Measurements from ENCODE around the gene PLXNA4. TPM values are rescaled to one million over a fixed set of nuclear protein-coding genes. Genes with fewer than 3 reads are reported as not detected.

Gene PLXNA4
- total and polyA plus RNA-seq, 9 of the 15 experiments (the other 6 are each of a cell fraction or from before 2014, with no cell fraction given), result under 0.01 to 0.09 TPM; not detected in 7

GRCh38 chr7:132350741-132351140 is 225.5 kb downstream of the PLXNA4 start (continued):
- no peak for TF ChIP-seq TCFL5 (CRISPR knock-in tag; conservative IDR thresholded peaks at IDR 0.05)

- intact Hi-C loops (cut with micrococcal nuclease), result no loop called here
- H3K79me2 ChIP-seq (ENCODE audit: control insufficient read depth, insufficient read depth, low read length), result no peaks in the 10 kb centered on the region
- H3K4me3 ChIP-seq, result no peak overlapping the region
- FAIRE-seq, result no peak
- in situ Hi-C loops (cut with MboI), result no loop called here
- 0% methylated on average over 3 of the region's 3 CpGs for WGBS (ENCODE audit: insufficient coverage, low coverage, missing lambda C conversion rate)
- no peaks in the 10 kb centered on the region for H3K4me1 ChIP-seq (replicated peaks in 1 of 2; ENCODE audit: control insufficient read depth in 2 of 2, insufficient read depth in 2 of 2, low read length in 2 of 2)
- DNase-seq (ENCODE audit: extremely low read depth in 1 of 4, low spot score in 3 of 4), result no peak
- BruUV-seq (replicated peaks), result no TSS peak
- POLR2A ChIA-PET, result interaction anchor here (0.7 kb wide), 1 partner anchor 76 kb away, joined by 3 read pairs; no protein-coding TSS in a partner anchor
- peaks cover 6 to 35% of the 10 kb centered on the region in 2 experiments; a peak in 4 of 5 replicates for H3K27me3 ChIP-seq (ENCODE audit: control insufficient read depth in 2 of 2, insufficient read depth in 2 of 2, low read length in 2 of 2)
- no peak overlapping the region for H3K4me2 ChIP-seq (ENCODE audit: insufficient read depth, low read length)
- H3K9ac ChIP-seq (ENCODE audit: insufficient read depth in 1 of 2, low read depth in 2 of 2, low read length in 2 of 2), result no peak overlapping the region
- TF ChIP-seq FOXA3 (CRISPR knock-in tag; conservative IDR thresholded peaks at IDR 0.05 in 1 of 2, IDR thresholded peaks at IDR 0.05 in 1 of 2), result no peak
- no peak for TF ChIP-seq RCOR1 (IDR thresholded peaks at IDR 0.05; ENCODE audit: borderline replicate concordance in 1 of 2, low read depth in 2 of 2, low read length in 2 of 2)
- no peak for TF ChIP-seq CBX1 (IDR thresholded peaks at IDR 0.05; ENCODE audit: low read depth)
- TF ChIP-seq, protein P1, sequence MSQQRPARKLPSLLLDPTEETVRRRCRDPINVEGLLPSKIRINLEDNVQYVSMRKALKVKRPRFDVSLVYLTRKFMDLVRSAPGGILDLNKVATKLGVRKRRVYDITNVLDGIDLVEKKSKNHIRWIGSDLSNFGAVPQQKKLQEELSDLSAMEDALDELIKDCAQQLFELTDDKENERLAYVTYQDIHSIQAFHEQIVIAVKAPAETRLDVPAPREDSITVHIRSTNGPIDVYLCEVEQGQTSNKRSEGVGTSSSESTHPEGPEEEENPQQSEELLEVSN (IDR thresholded peaks at IDR 0.05; ENCODE audit: borderline replicate concordance in 1 of 2, extremely low read depth in 1 of 2, insufficient read depth in 1 of 2, insufficient read length in 1 of 2, low read depth in 1 of 2, low read length in 1 of 2, poor library complexity in 1 of 2, severe bottlenecking in 1 of 2), result no peak
- TF ChIP-seq HEY1 (CRISPR knock-in tag; IDR thresholded peaks at IDR 0.05; ENCODE audit: borderline replicate concordance), result no peak
- no peak for TF ChIP-seq RUNX1 (IDR thresholded peaks at IDR 0.05; ENCODE audit: low read depth)
- TF ChIP-seq, protein P2, sequence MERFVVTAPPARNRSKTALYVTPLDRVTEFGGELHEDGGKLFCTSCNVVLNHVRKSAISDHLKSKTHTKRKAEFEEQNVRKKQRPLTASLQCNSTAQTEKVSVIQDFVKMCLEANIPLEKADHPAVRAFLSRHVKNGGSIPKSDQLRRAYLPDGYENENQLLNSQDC (CRISPR knock-in tag; IDR thresholded peaks at IDR 0.05), result no peak
- no peak for TF ChIP-seq E2F4 (CRISPR knock-in tag; IDR thresholded peaks at IDR 0.05; ENCODE audit: low read depth)
- TF ChIP-seq PTTG1 (tag; IDR thresholded peaks at IDR 0.05; ENCODE audit: low read depth), result no peak
- no peak for TF ChIP-seq SMAD1 (IDR thresholded peaks at IDR 0.05; ENCODE audit: low read depth, low read length, partially characterized antibody)
- TF ChIP-seq, protein P3, sequence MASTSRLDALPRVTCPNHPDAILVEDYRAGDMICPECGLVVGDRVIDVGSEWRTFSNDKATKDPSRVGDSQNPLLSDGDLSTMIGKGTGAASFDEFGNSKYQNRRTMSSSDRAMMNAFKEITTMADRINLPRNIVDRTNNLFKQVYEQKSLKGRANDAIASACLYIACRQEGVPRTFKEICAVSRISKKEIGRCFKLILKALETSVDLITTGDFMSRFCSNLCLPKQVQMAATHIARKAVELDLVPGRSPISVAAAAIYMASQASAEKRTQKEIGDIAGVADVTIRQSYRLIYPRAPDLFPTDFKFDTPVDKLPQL (IDR thresholded peaks at IDR 0.05; ENCODE audit: extremely low read depth, insufficient read length), result no peak
- no peak for TF ChIP-seq KLF13 (tag; IDR thresholded peaks at IDR 0.05; ENCODE audit: borderline replicate concordance, low read depth)
- no peak for TF ChIP-seq ZFP30 (CRISPR knock-in tag; IDR thresholded peaks at IDR 0.05; ENCODE audit: borderline replicate concordance)
- TF ChIP-seq, protein P4, sequence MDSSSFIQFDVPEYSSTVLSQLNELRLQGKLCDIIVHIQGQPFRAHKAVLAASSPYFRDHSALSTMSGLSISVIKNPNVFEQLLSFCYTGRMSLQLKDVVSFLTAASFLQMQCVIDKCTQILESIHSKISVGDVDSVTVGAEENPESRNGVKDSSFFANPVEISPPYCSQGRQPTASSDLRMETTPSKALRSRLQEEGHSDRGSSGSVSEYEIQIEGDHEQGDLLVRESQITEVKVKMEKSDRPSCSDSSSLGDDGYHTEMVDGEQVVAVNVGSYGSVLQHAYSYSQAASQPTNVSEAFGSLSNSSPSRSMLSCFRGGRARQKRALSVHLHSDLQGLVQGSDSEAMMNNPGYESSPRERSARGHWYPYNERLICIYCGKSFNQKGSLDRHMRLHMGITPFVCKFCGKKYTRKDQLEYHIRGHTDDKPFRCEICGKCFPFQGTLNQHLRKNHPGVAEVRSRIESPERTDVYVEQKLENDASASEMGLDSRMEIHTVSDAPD (CRISPR knock-in tag; IDR thresholded peaks at IDR 0.05), result no peak
- H4K20me1 ChIP-seq (replicated peaks; ENCODE audit: control insufficient read depth, insufficient read depth, low read length), result no peaks in the 10 kb centered on the region
- H3K9me1 ChIP-seq (ENCODE audit: control insufficient read depth, insufficient read depth, low read length), result no peaks in the 10 kb centered on the region
- H3K27ac ChIP-seq (ENCODE audit: extremely low read depth, low read depth, low read length), result no peak overlapping the region
- CTCF ChIA-PET (ENCODE audit: low intra/inter-chr PET ratio), result no interaction called here
- H2AFZ ChIP-seq (ENCODE audit: low read depth, low read length), result no peak overlapping the region
- no peaks in the 10 kb centered on the region for H3K36me3 ChIP-seq (ENCODE audit: control insufficient read depth, insufficient read depth, low read length)
- no peaks in the 10 kb centered on the region for H3K9me3 ChIP-seq (replicated peaks; ENCODE audit: control insufficient read depth, insufficient read depth, low read depth, low read length)
- ATAC-seq, result no peak
These were observed 227.2 kb downstream of the PLXNA4 start for GRCh38 chr7:132349075-132349474.
